Motor neuron (in vitro differentiated cells): ENCODE results near the gene HLA-DQB2. TPM values are rescaled to one million over a fixed set of nuclear protein-coding genes. Genes with fewer than 3 reads are reported as not detected.

Source experiments
- ATAC-seq, 8 experiments: fragments of 200-7000 bp; cut with Tn5 transposase; replicated peaks in 6 of 8; 2 replicates each; pipeline ENCODE4 v1.8.0; 2021; ENCODE audit warnings: mild to moderate bottlenecking in 8 of 8, moderate library complexity in 8 of 8
- H3K27ac ChIP-seq, 2 donors: fragments of 250-450 bp; sonication (Bioruptor Pico); 2 replicates each; pipeline ENCODE4 v1.9.0; 2021; ENCODE audit warnings: antibody characterized with exemption in 2 of 2, mild to moderate bottlenecking in 2 of 2, moderate library complexity in 1 of 2
- H3K4me1 ChIP-seq, 2 donors: fragments of 250-450 bp; sonication (Bioruptor Pico); replicated peaks in 1 of 2; 2 replicates each; pipeline ENCODE4 v1.6.1; 2021; ENCODE audit warnings: antibody characterized with exemption in 2 of 2, mild to moderate bottlenecking in 2 of 2, moderate library complexity in 1 of 2
- H3K4me3 ChIP-seq, 5 donors: fragments of 250-450 bp; sonication (Bioruptor Pico); 2 replicates each; pipeline ENCODE4 v1.9.0; 2021; ENCODE audit warnings: antibody characterized with exemption in 5 of 5, mild to moderate bottlenecking in 5 of 5, moderate library complexity in 4 of 5
- WGBS, 10 experiments: fragments of 450-650 bp; shearing (Covaris generic); methylation state at CpG; one replicate each; pipeline ENCODE4 v1.0.0; 2022; 5-methylcytosine and 5-hydroxymethylcytosine counted together
- in situ Hi-C, 9 experiments: fragments of 400-800 bp; cut with MboI; loops; one replicate each; pipeline ENCODE4 v1.15.0; 2021; ENCODE audit warnings: low sequenced_read_pairs in 9 of 9, low pct_unique_long_range_greater_than_20kb in 2 of 9; ENCODE audit not compliant: unreplicated experiment in 9 of 9
- total RNA-seq, 8 experiments: library from RNA; unstranded; fragments of 300-600 nt; gene quantifications; 2 replicates each; pipeline versions ENCODE4 v1.2.3 to v1.2.4, GENCODE V29; 2022

HLA-DQB2 gene
- total RNA-seq, 8 experiments from 2014 or later: 0.08 to 0.19 (median 0.15) TPM; not detected in 5

GRCh38 chr6:32741031-32741960 lies 22.0 kb downstream of the HLA-DQB2 start, which contains the start of gene HLA-DQA2:
HLA-DQA2 (plus strand) TSS chr6:32741391; CDS start chr6:32741444, 53 bp downstream.
- ATAC-seq: no peak
- Histone ChIP-seq H3K4me1 (no peaks in the 10 kb centered on the region), H3K27ac (no peak within 1 kb of the TSS), H3K4me3 (no peak within 1 kb of the TSS)
- in situ Hi-C loops: no loop called here
- 0 to 100% (median 68%) methylated on average over 1 to 7 of the region's 7 CpGs; no CpG with 5 or more reads in 1 of the 10 experiments for WGBS, 10 experiments

- in situ Hi-C loops: no loop called here
- Histone ChIP-seq H3K4me1 (no peaks in the 10 kb centered on the region), H3K4me3 (no peak overlapping the region), H3K27ac (no peak overlapping the region)
- WGBS, 10 experiments: 0 to 68% (median 39%) methylated on average over 1 to 2 of the region's 2 CpGs; no CpG with 5 or more reads in 1 of the 10 experiments
- no peak for ATAC-seq
Measured at GRCh38 chr6:32738126-32738525, 25.2 kb downstream of the HLA-DQB2 start.

DNA sequence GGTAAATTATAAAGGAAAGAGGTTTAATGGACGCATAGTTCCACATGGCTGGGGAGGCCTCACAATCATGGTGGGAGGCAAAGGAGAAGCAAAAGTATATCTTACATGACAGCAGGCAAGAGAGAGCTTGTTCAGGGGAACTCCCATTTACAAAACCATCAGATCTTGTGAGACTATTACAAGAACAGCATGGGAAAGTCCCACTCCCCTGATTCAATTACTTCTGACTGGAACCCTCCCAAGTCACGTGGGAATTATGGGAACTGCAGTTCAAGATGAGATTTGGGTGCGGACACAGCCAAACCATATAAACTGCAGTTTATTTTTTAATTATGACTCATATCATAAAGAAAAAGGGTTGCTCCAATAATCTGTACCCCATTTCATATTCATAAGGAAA lies 44.5 kb downstream of the HLA-DQB2 start:
- H3K4me1 ChIP-seq: no peaks in the 10 kb centered on the region
- H3K4me3 ChIP-seq: no peak overlapping the region
- H3K27ac ChIP-seq: no peak overlapping the region
- no peak for ATAC-seq
- in situ Hi-C loops: loop anchor here in 2 of 9 experiments (10.0 to 25.0 kb wide), 2 partner anchors 282 to 294 kb away; partner anchors contain the start of gene HLA-DRA (in 1 of the 2)
- WGBS, 10 experiments: 0 to 100% (median 70%) methylated on average over 1 to 3 of the region's 3 CpGs; no CpG with 5 or more reads in 2 of the 10 experiments

DNA sequence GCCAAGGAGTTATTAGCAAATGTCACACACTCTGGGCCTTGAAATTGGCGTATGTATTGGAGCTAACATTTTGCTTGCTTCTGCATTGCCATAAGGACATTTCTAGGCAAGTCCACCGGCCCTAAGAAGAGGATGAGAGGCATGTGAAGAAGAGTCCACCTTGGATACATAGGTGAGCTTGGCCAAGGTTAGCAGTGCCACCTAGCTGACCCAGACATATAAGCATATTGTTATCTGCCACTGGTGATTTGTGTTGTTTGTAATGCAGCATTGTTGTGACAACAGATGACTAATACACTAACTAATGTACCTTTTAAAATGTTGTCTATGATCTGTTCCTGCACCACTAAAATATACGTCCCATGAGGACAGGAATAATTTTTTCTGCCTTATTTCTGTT lies 46.9 kb downstream of the HLA-DQB2 start:
- ATAC-seq: no peak
- Histone ChIP-seq H3K4me1 (no peaks in the 10 kb centered on the region), H3K27ac (no peak overlapping the region), H3K4me3 (no peak overlapping the region)
- 31 to 100% (median 76%) methylated on average over 1 to 3 of the region's 3 CpGs; no CpG with 5 or more reads in 5 of the 10 experiments for WGBS, 10 experiments
- in situ Hi-C loops: loop anchor here in 2 of 9 experiments (10.0 to 25.0 kb wide), 2 partner anchors 279 to 292 kb away; partner anchors contain the start of gene HLA-DRA (in 1 of the 2)

DNA sequence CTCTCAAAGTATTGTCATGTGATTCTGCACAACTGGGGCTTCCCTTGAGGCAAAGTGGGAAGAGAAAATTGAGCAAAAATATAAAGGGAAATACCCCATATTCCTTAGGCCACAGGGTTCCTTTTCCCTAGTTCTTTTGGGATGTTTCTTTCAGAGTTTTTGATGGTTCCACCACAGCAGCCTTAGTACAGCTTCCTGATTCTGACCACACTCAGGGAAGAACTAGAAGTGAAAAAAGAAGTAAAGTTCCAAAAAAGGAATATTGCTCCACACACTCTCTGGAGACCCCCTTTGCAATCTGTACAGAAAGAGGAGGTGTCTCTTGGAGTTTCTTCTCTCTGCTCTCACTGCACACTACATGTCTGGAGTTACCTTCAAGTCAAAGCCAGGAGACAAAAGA lies 50.1 kb downstream of the HLA-DQB2 start:
- Histone ChIP-seq H3K4me1 (no peaks in the 10 kb centered on the region), H3K27ac (no peak overlapping the region), H3K4me3 (no peak overlapping the region)
- ATAC-seq: no peak
- in situ Hi-C loops: loop anchor here in 2 of 9 experiments (10.0 to 25.0 kb wide), 2 partner anchors 276 to 288 kb away; partner anchors contain the start of gene HLA-DRA (in 1 of the 2)

DNA sequence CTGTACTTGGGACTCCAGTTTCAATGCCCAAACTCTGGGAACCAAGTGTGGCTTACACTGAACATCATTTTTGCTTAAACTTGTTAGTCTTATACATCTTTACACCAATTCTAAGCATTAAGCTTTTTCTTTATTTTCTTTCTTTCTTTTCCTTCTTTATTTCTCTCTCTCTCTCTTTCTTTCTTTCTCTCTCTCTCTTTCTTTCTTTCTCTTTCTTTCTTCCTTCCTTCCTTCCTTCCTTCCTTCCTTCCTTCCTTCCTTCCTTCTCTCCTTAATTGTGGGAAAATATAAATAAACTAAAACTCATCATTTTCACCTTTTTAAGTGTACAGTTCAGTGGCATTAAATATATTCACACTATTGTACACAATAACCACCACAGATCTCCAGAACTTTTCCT lies 53.7 kb downstream of the HLA-DQB2 start:
- H3K4me1 ChIP-seq: no peaks in the 10 kb centered on the region
- no peak overlapping the region for H3K27ac ChIP-seq
- in situ Hi-C loops: loop anchor here in 2 of 9 experiments (10.0 to 25.0 kb wide), 2 partner anchors 272 to 285 kb away; partner anchors contain the start of gene HLA-DRA (in 1 of the 2)
- ATAC-seq: no peak
- no peak overlapping the region for H3K4me3 ChIP-seq

Other genes with a start within 250 kb of the HLA-DQB2 start
- gene HLA-DRB5, start 233.2 kb downstream of the HLA-DQB2 start, total RNA-seq: 10 to 100 TPM in 1 of 8 experiments, not detected in 7; 54.5 TPM
- gene HLA-DRB1, start 173.7 kb downstream of the HLA-DQB2 start, total RNA-seq: 10 to 100 TPM in 1 of 8 experiments, 1 to 10 TPM in 1, not detected in 6; 3.1 to 80.7 TPM
- under 1 TPM in 4 of 8 experiments, not detected in 4; 0.13 to 0.57 (median 0.17) TPM for gene HLA-DQA1, start 126.1 kb downstream of the HLA-DQB2 start, total RNA-seq
- gene HLA-DQB1, start 96.9 kb downstream of the HLA-DQB2 start, total RNA-seq: 1 to 10 TPM in 1 of 8 experiments, under 1 TPM in 3, not detected in 4; 0.25 to 1.1 (median 0.54) TPM
- under 1 TPM in 1 of 8 experiments, not detected in 7; 0.14 TPM for gene HLA-DQA2, start 22.1 kb downstream of the HLA-DQB2 start, total RNA-seq
- gene HLA-DOB, start 53.5 kb upstream of the HLA-DQB2 start, total RNA-seq: 1 to 10 TPM in 2 of 8 experiments, under 1 TPM in 1, not detected in 5; 0.47 to 1.4 (median 1.1) TPM
- 100 to 1,000 TPM in 1 of 8 experiments, 10 to 100 TPM in 3, 1 to 10 TPM in 4; 1.7 to 104 (median 13.5) TPM for gene TAP2, start 75.2 kb upstream of the HLA-DQB2 start, total RNA-seq
- 100 to 1,000 TPM in 1 of 8 experiments, 10 to 100 TPM in 3, under 1 TPM in 2, not detected in 2; 0.14 to 252 (median 41.8) TPM for gene PSMB8, start 80.5 kb upstream of the HLA-DQB2 start, total RNA-seq
- gene TAP1, start 90.2 kb upstream of the HLA-DQB2 start, total RNA-seq: 100 to 1,000 TPM in 1 of 8 experiments, 10 to 100 TPM in 3, under 1 TPM in 4; 0.18 to 115 (median 12.6) TPM
- gene PSMB9, start 90.7 kb upstream of the HLA-DQB2 start, total RNA-seq: 10 to 100 TPM in 4 of 8 experiments, under 1 TPM in 2, not detected in 2; 0.05 to 72.7 (median 11.4) TPM
- gene HLA-DMB, start 177.5 kb upstream of the HLA-DQB2 start, total RNA-seq: 1 to 10 TPM in 1 of 8 experiments, under 1 TPM in 7; 0.14 to 1.1 (median 0.34) TPM
- gene HLA-DMA, start 189.6 kb upstream of the HLA-DQB2 start, total RNA-seq: 1 to 10 TPM in 4 of 8 experiments, under 1 TPM in 4; 0.46 to 6.1 (median 1.3) TPM
- gene BRD2, start 205.1 kb upstream of the HLA-DQB2 start, total RNA-seq: 100 to 1,000 TPM; 124 to 401 (median 193) TPM
- 1 to 10 TPM in 1 of 8 experiments, under 1 TPM in 7; 0.21 to 1.3 (median 0.54) TPM for gene HLA-DOA, start 246.1 kb upstream of the HLA-DQB2 start, total RNA-seq